ENCODE results near the gene KCNH4. TPM values are rescaled to one million over a fixed set of nuclear protein-coding genes. Genes with fewer than 3 reads are reported as not detected.

KCNH4 gene
- total RNA-seq: not detected in 2 replicates
- polyA plus RNA-seq: not detected in 2 replicates

DNA sequence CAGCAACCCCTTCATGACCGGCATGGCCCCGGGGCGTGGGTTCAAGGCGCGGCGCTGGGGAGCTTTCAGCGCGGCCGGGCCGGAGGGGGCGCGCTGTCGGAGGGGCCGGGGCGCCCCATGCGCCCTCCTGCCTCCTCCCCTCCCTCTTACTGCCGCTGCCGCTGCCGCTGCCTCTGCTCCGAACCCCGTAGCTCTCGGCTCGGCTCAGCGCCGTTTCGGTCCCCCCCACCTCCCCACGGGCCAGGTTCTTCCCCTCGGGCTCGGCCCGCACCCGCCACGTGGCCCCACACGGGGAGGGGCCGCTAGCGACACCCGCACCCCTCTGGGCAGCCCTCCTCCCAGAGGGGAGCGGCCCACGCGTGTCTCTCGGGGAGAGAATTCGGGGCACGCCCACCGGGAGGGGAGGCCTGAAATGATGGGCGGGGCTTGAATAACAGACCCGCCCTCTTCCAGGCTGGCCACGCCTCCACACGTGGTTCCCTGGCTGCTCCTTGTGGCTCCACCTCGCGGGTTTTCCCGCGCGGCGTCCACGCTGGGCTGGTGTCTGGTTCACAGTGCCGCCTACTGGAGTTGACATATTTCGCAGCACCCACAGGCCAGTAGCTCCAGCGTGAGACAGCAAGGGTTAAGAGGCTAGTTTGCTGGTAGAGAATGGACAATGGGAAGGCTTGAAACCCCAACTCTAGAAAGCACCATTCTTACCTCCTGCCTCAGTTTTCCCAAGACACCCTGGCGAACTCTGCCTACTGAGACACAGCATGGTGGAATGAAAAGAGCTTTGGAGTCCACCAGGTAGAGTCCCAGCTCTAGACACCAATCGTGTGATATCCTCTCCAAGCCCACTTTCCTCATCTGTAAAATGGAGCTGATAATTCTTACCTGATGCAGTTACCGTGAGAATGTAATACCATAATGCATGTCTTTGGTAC is at the start of gene KCNH4:
Gene KCNH4 (minus strand): TSS at position 221 of the 929 bp plus-strand sequence. CDS start 197 bp downstream, at position 24.
- Histone ChIP-seq H3K4me1 (ENCODE audit: low read depth) (peaks cover 19% of the 10 kb centered on the region), H3K36me3 (no peaks in the 10 kb centered on the region), H3K9me3 (ENCODE audit: low read depth) (no peaks in the 10 kb centered on the region), H3K27ac (no peak within 1 kb of the TSS), H3K4me3 (peak within 1 kb of the TSS; percentile 17), H3K27me3 (peaks cover 56% of the 10 kb centered on the region)
- TF ChIP-seq, protein P1, sequence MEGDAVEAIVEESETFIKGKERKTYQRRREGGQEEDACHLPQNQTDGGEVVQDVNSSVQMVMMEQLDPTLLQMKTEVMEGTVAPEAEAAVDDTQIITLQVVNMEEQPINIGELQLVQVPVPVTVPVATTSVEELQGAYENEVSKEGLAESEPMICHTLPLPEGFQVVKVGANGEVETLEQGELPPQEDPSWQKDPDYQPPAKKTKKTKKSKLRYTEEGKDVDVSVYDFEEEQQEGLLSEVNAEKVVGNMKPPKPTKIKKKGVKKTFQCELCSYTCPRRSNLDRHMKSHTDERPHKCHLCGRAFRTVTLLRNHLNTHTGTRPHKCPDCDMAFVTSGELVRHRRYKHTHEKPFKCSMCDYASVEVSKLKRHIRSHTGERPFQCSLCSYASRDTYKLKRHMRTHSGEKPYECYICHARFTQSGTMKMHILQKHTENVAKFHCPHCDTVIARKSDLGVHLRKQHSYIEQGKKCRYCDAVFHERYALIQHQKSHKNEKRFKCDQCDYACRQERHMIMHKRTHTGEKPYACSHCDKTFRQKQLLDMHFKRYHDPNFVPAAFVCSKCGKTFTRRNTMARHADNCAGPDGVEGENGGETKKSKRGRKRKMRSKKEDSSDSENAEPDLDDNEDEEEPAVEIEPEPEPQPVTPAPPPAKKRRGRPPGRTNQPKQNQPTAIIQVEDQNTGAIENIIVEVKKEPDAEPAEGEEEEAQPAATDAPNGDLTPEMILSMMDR (IDR thresholded peaks at IDR 0.05; ENCODE audit: low read depth, low read length): peak; percentile 62
- DNase-seq (ENCODE audit: low read depth in 1 of 2, low spot score in 1 of 2): peak; percentile 51 to 78

DNA sequence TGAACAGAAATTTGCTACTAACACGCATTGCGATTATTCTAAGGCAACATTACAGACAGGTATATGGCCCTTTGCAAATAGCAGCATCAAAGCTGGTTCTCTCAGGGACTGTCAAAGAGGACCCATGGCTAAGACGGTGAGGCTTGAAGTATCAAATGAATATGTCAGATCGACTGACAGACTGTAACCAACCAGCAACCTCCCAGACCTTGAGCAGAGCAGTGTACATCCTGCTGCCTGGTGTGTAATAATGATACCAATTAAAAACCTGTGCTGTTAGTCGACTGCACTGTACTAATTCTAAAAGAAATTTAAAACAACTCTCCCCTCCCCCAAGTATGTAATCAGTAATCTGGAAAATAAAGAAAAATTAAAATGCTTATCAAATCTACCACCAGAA is 49.3 kb upstream of the KCNH4 start:
- no peaks in the 10 kb centered on the region for H3K9me3 ChIP-seq (ENCODE audit: low read depth)
- no peaks in the 10 kb centered on the region for H3K27me3 ChIP-seq
- H3K4me3 ChIP-seq: no peak overlapping the region
- TF ChIP-seq, protein P1 (IDR thresholded peaks at IDR 0.05; ENCODE audit: low read depth, low read length): no peak
- DNase-seq (ENCODE audit: low read depth in 1 of 2, low spot score in 1 of 2): no peak
- H3K36me3 ChIP-seq: peaks cover 3% of the 10 kb centered on the region
- peaks cover 8% of the 10 kb centered on the region for H3K4me1 ChIP-seq (ENCODE audit: low read depth)
- no peak overlapping the region for H3K27ac ChIP-seq

DNA sequence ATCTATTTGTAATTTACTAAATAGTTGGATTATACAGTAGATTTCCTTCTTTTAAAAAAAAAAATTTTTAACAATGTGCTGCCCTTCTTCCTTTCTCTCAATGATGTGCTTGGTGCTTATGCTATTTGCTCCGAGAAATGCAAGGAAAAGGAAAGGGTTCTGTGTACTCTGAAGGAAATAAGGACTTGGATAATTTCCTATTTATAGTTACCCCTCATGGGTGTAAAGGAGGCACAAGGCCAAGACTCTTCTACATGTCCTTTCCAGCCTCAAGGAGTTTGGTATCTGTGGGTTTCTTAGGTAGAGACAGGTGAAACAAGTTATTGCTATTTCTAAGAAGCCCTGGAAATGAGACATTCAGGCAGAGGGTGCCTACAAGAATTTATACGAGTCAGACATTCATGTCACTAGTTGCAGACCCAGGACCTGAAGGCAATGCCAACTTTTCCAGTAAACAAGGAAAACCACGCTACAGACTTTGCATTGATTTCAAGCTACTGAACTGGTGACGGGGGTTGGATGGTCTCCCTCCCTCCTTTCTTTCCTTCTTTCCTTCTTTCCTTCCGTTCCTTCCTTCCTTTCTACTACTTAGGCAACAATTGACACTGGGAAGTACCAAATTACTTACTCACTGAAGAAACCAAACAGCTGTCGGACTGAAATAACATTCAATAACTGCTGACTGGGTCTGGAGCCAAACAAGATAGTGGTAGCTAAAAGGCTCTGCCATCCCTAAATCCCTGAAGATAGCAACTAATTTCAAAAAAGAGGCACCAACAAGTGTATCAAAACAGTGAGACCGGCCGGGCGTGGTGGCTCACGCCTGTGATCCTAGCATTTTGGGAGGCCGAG is 47.1 kb upstream of the KCNH4 start:
- peak in 1 of 2 donors; percentile 52 for DNase-seq (ENCODE audit: low read depth in 1 of 2, low spot score in 1 of 2)
- Histone ChIP-seq H3K4me3 (no peak overlapping the region), H3K27ac (peak overlapping the region; percentile 50), H3K27me3 (no peaks in the 10 kb centered on the region), H3K9me3 (ENCODE audit: low read depth) (no peaks in the 10 kb centered on the region), H3K4me1 (ENCODE audit: low read depth) (no peaks in the 10 kb centered on the region), H3K36me3 (peaks cover 9% of the 10 kb centered on the region)
- TF ChIP-seq, protein P1 (IDR thresholded peaks at IDR 0.05; ENCODE audit: low read depth, low read length): no peak

DNA sequence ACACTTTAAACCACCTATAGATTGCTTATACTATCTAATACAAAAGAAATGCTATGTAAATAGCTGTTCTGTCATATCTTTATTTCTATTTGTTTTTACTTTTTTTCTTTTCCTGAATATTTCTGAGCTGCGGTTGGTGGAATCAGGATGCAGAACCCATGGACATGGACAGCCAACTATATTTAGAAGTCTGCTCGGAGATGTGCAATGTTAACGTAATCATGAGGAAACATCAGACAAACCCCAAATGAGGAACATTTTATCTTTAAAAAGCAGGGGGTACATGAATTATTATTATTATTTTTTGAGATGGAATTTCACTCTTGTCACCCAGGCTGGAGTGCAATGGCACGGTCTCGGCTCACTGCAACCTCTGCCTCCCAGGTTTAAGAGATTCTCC is 44.7 kb upstream of the KCNH4 start:
- Histone ChIP-seq H3K27ac (no peak overlapping the region), H3K4me3 (no peak overlapping the region), H3K36me3 (peaks cover 16% of the 10 kb centered on the region), H3K4me1 (ENCODE audit: low read depth) (no peaks in the 10 kb centered on the region), H3K27me3 (no peaks in the 10 kb centered on the region), H3K9me3 (ENCODE audit: low read depth) (no peaks in the 10 kb centered on the region)
- TF ChIP-seq, protein P1 (IDR thresholded peaks at IDR 0.05; ENCODE audit: low read depth, low read length): no peak
- DNase-seq (ENCODE audit: low read depth in 1 of 2, low spot score in 1 of 2): no peak

DNA sequence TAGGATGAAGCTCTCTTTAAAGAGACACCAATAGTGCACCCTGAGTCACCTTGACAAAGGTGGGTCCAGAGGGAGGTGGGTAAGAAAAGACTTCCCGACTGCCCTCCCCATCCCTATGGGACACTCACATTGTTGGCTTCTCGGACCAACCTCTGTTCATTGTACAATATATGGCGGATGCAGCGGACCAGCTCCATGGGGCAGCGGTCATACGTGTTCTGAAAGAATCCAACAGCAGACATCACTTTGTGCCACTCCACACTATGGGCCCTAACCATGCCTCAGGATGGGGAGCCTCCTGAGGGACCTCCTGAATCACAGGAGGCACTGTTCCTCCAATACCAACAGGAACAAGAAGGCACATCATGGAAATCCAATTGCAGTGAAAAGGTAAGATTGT is 43.7 kb upstream of the KCNH4 start:
- DNase-seq (ENCODE audit: low read depth in 1 of 2, low spot score in 1 of 2): no peak
- peaks cover 16% of the 10 kb centered on the region for H3K36me3 ChIP-seq
- H3K27ac ChIP-seq: no peak overlapping the region
- no peaks in the 10 kb centered on the region for H3K4me1 ChIP-seq (ENCODE audit: low read depth)
- TF ChIP-seq, protein P1 (IDR thresholded peaks at IDR 0.05; ENCODE audit: low read depth, low read length): no peak
- H3K27me3 ChIP-seq: no peaks in the 10 kb centered on the region
- H3K4me3 ChIP-seq: no peak overlapping the region
- H3K9me3 ChIP-seq (ENCODE audit: low read depth): no peaks in the 10 kb centered on the region
